ENCODE data around the gene CNTN3. TPM values are rescaled to one million over a fixed set of nuclear protein-coding genes. Genes with fewer than 3 reads are reported as not detected.

CNTN3 gene
- 10 to 100 TPM in 1 of 3 donors, 1 to 10 TPM in 2; 6.2 to 15.6 (median 8.1) TPM for total RNA-seq
- long read RNA-seq, donor 1, partial matches to known transcripts, result 2 of 7 reads
- long read RNA-seq, donor 1, other reads (novel, unspliced or antisense), result 5 of 7 reads
- long read RNA-seq, donor 2, result 0 reads

GRCh38 chr3:74614107-74614967, at the start of gene CNTN3:
CNTN3 (minus strand) TSS chr3:74614659; CDS start chr3:74521112, 93,547 bp downstream.
- H3K9me3 ChIP-seq, result no peaks in the 10 kb centered on the region
- DNase-seq (peak; percentile 54 to 70 (median 59)), ATAC-seq (peak; percentile 82)
- peaks cover 20% of the 10 kb centered on the region for H3K4me1 ChIP-seq (ENCODE audit: low read depth)
- no peaks in the 10 kb centered on the region for H3K36me3 ChIP-seq (ENCODE audit: low read depth)
- intact Hi-C loops (cut with DNase I, micrococcal nuclease), result no loop called here
- peak within 1 kb of the TSS; percentile 29 for H3K4me3 ChIP-seq
- no peak for TF ChIP-seq CTCF (IDR thresholded peaks at IDR 0.05)

- Histone ChIP-seq H3K4me1 (ENCODE audit: low read depth) (no peaks in the 10 kb centered on the region), H3K9me3 (peaks cover 3% of the 10 kb centered on the region), H3K36me3 (ENCODE audit: low read depth) (no peaks in the 10 kb centered on the region), H3K4me3 (no peak overlapping the region)
- no peak for TF ChIP-seq CTCF (IDR thresholded peaks at IDR 0.05)
- ATAC-seq (no peak), DNase-seq (no peak)
- intact Hi-C loops (cut with DNase I, micrococcal nuclease), result no loop called here
These were observed 48.7 kb upstream of the CNTN3 start for GRCh38 chr3:74663178-74663577.

GRCh38 chr3:74661672-74662071, 47.2 kb upstream of the CNTN3 start:
- H3K9me3 ChIP-seq, result no peaks in the 10 kb centered on the region
- TF ChIP-seq CTCF (IDR thresholded peaks at IDR 0.05), result no peak
- H3K36me3 ChIP-seq (ENCODE audit: low read depth), result no peaks in the 10 kb centered on the region
- intact Hi-C loops (cut with DNase I, micrococcal nuclease), result no loop called here
- H3K4me3 ChIP-seq, result no peak overlapping the region
- DNase-seq (no peak), ATAC-seq (no peak)
- H3K4me1 ChIP-seq (ENCODE audit: low read depth), result no peaks in the 10 kb centered on the region

GRCh38 chr3:74651885-74652284, 37.4 kb upstream of the CNTN3 start:
- no peak for TF ChIP-seq CTCF (IDR thresholded peaks at IDR 0.05)
- DNase-seq (no peak), ATAC-seq (no peak)
- H3K4me1 ChIP-seq (ENCODE audit: low read depth), result no peaks in the 10 kb centered on the region
- H3K4me3 ChIP-seq, result no peak overlapping the region
- no peaks in the 10 kb centered on the region for H3K36me3 ChIP-seq (ENCODE audit: low read depth)
- intact Hi-C loops (cut with DNase I, micrococcal nuclease), result no loop called here
- no peaks in the 10 kb centered on the region for H3K9me3 ChIP-seq

GRCh38 chr3:74651292-74651691, 36.8 kb upstream of the CNTN3 start:
- TF ChIP-seq CTCF (IDR thresholded peaks at IDR 0.05), result no peak
- intact Hi-C loops (cut with DNase I, micrococcal nuclease), result no loop called here
- Histone ChIP-seq H3K4me1 (ENCODE audit: low read depth) (no peaks in the 10 kb centered on the region), H3K36me3 (ENCODE audit: low read depth) (no peaks in the 10 kb centered on the region), H3K4me3 (no peak overlapping the region), H3K9me3 (no peaks in the 10 kb centered on the region)
- no peak for DNase-seq
- ATAC-seq, result no peak

Data from mucosa of descending colon (tissue), 3 donors.